HEK293 (cell line): ENCODE data around the gene ZNF385D.

Source experiments
- CTCF ChIA-PET: fragments of 350-600 bp; formaldehyde crosslinking; extraction: SDS; loops from one replicate; lab custom pipeline; 2021; ENCODE audit warnings: antibody characterized with exemption; lab: Yijun Ruan, JAX
- POLR2A ChIA-PET: fragments of 300-600 bp; formaldehyde crosslinking; extraction: SDS; loops from one replicate; lab custom pipeline; 2020; ENCODE audit warnings: antibody characterized with exemption, inconsistent platforms; lab: Yijun Ruan, JAX
- H3K27ac ChIP-seq: fragments of 200-500 bp; sonication (Bioruptor generic); 2 replicates; pipeline ENCODE4 v1.5.1; 2014; ENCODE audit warnings: low read depth, low read length, control low read depth, inconsistent platforms; ENCODE audit errors: extremely low read depth
- H3K36me3 ChIP-seq, 2 experiments: fragments of 200-500 bp in 1 of 2; sonication (Bioruptor generic) in 1 of 2; 1 replicate in 1 of 2; 2 replicates in 1 of 2; pipeline ENCODE4 v1.5.1; 2014 to 2017; ENCODE audit warnings: inconsistent platforms in 2 of 2, low read length in 2 of 2; ENCODE audit not compliant: control insufficient read depth in 2 of 2, insufficient read depth in 1 of 2
- H3K4me1 ChIP-seq: fragments of 200-500 bp; sonication (Bioruptor generic); 2 replicates; pipeline ENCODE4 v1.5.1; 2014; ENCODE audit warnings: mild to moderate bottlenecking, low read length, inconsistent platforms; ENCODE audit not compliant: control insufficient read depth, insufficient read depth
- H3K4me3 ChIP-seq: 2 replicates; pipeline ENCODE4 v1.5.1; 2011; ENCODE audit warnings: low read depth, mild to moderate bottlenecking, control low read depth, low read length, moderate library complexity
- H3K9me3 ChIP-seq: fragments of 200-500 bp; sonication (Bioruptor generic); 2 replicates; pipeline ENCODE4 v1.5.1; 2014; ENCODE audit warnings: low read depth, low read length, inconsistent platforms; ENCODE audit not compliant: control insufficient read depth, insufficient read depth
- BCL11A ChIP-seq: fragments of 450-650 bp; formaldehyde crosslinking; IDR thresholded peaks from 2 replicates; pipeline ENCODE4 v1.5.1; 2016; ENCODE audit warnings: low read depth, missing biosample characterization, missing genetic modification characterization
- GLI2 ChIP-seq: fragments of 450-650 bp; formaldehyde crosslinking; IDR thresholded peaks from 2 replicates; pipeline ENCODE4; 2017; ENCODE audit warnings: missing biosample characterization, missing genetic modification characterization, low read depth, borderline replicate concordance
- HOXD13 ChIP-seq: sonication (generic); formaldehyde crosslinking; IDR thresholded peaks from 2 replicates; pipeline ENCODE4 v1.8.0; 2022; ENCODE audit warnings: missing genetic modification reagents, borderline replicate concordance
- OSR2 ChIP-seq: fragments of 450-650 bp; formaldehyde crosslinking; IDR thresholded peaks from 2 replicates; pipeline ENCODE4 v1.5.1; 2016; ENCODE audit warnings: missing biosample characterization, missing genetic modification characterization
- REPIN1 ChIP-seq: fragments of 450-650 bp; formaldehyde crosslinking; IDR thresholded peaks from 2 replicates; pipeline ENCODE4 v1.5.1; 2017; ENCODE audit warnings: missing biosample characterization, missing genetic modification characterization, low read depth
- REST ChIP-seq: fragments of 450-650 bp; formaldehyde crosslinking; IDR thresholded peaks from 2 replicates; pipeline ENCODE4 v1.5.1; 2016; ENCODE audit warnings: missing biosample characterization, missing genetic modification characterization
- SP2 ChIP-seq: fragments of 450-650 bp; formaldehyde crosslinking; IDR thresholded peaks from 2 replicates; pipeline ENCODE4 v1.5.1; 2016; ENCODE audit warnings: missing biosample characterization, missing genetic modification characterization
- SP3 ChIP-seq: fragments of 450-650 bp; formaldehyde crosslinking; IDR thresholded peaks from 2 replicates; pipeline ENCODE4 v1.5.1; 2016; ENCODE audit warnings: missing biosample characterization, missing genetic modification characterization
- YY1 ChIP-seq: fragments of 450-650 bp; formaldehyde crosslinking; IDR thresholded peaks from 2 replicates; pipeline ENCODE4 v1.5.1; 2018; ENCODE audit warnings: missing biosample characterization, missing genetic modification characterization
- ZBTB21 ChIP-seq: fragments of 450-650 bp; formaldehyde crosslinking; IDR thresholded peaks from 2 replicates; pipeline ENCODE4 v1.5.1; 2017; ENCODE audit warnings: missing biosample characterization, missing genetic modification characterization
- ZBTB7A ChIP-seq: fragments of 450-650 bp; formaldehyde crosslinking; IDR thresholded peaks from 2 replicates; pipeline ENCODE4 v1.5.1; 2016; ENCODE audit warnings: low read depth, missing biosample characterization, missing genetic modification characterization
- ZFHX2 ChIP-seq: fragments of 450-650 bp; formaldehyde crosslinking; conservative IDR thresholded peaks from 2 replicates; pipeline ENCODE4 v1.5.1; 2016; ENCODE audit warnings: missing biosample characterization, missing genetic modification characterization
- ZFP41 ChIP-seq: fragments of 450-650 bp; formaldehyde crosslinking; IDR thresholded peaks from 2 replicates; pipeline ENCODE4 v1.5.1; 2016; ENCODE audit warnings: missing biosample characterization, missing genetic modification characterization, borderline replicate concordance
- ZFP69B ChIP-seq: fragments of 450-650 bp; formaldehyde crosslinking; IDR thresholded peaks from 2 replicates; pipeline ENCODE4 v1.5.1; 2016; ENCODE audit warnings: missing biosample characterization, missing genetic modification characterization
- ZNF112 ChIP-seq: fragments of 450-650 bp; formaldehyde crosslinking; IDR thresholded peaks from 2 replicates; pipeline ENCODE4 v1.5.0; 2017; ENCODE audit warnings: missing biosample characterization, missing genetic modification characterization
- ZNF114 ChIP-seq: fragments of 450-650 bp; formaldehyde crosslinking; IDR thresholded peaks from 2 replicates; pipeline ENCODE4 v1.5.0; 2017; ENCODE audit warnings: missing biosample characterization, missing genetic modification characterization
- ZNF133 ChIP-seq: fragments of 450-650 bp; formaldehyde crosslinking; IDR thresholded peaks from 2 replicates; pipeline ENCODE4 v1.5.1; 2016; ENCODE audit warnings: missing biosample characterization, missing genetic modification characterization
- ZNF16 ChIP-seq: fragments of 450-650 bp; formaldehyde crosslinking; IDR thresholded peaks from 2 replicates; pipeline ENCODE4 v1.5.1; 2016; ENCODE audit warnings: low read depth, missing biosample characterization, missing genetic modification characterization
- ZNF239 ChIP-seq: fragments of 450-650 bp; formaldehyde crosslinking; IDR thresholded peaks from 2 replicates; pipeline ENCODE4 v1.5.1; 2016; ENCODE audit warnings: missing biosample characterization, missing genetic modification characterization
- ZNF324 ChIP-seq: fragments of 450-650 bp; formaldehyde crosslinking; IDR thresholded peaks from 2 replicates; pipeline ENCODE4 v1.5.1; 2016; ENCODE audit warnings: missing biosample characterization, missing genetic modification characterization
- ZNF394 ChIP-seq: fragments of 450-650 bp; formaldehyde crosslinking; IDR thresholded peaks from 2 replicates; pipeline ENCODE4 v1.5.1; 2016; ENCODE audit warnings: missing biosample characterization, missing genetic modification characterization, mild to moderate bottlenecking, moderate library complexity, borderline replicate concordance
- ZNF426 ChIP-seq: fragments of 450-650 bp; formaldehyde crosslinking; IDR thresholded peaks from 2 replicates; pipeline ENCODE4 v1.5.1; 2017; ENCODE audit warnings: missing biosample characterization, missing genetic modification characterization, mild to moderate bottlenecking, inconsistent platforms, moderate library complexity
- ZNF561 ChIP-seq: fragments of 450-650 bp; IDR thresholded peaks from 2 replicates; pipeline ENCODE4 v1.5.1; 2018; ENCODE audit warnings: missing biosample characterization, missing genetic modification characterization, borderline replicate concordance
- ZNF623 ChIP-seq: fragments of 450-650 bp; formaldehyde crosslinking; IDR thresholded peaks from 2 replicates; pipeline ENCODE4 v1.5.1; 2016; ENCODE audit warnings: missing biosample characterization, missing genetic modification characterization
- ZNF654 ChIP-seq: fragments of 450-650 bp; formaldehyde crosslinking; IDR thresholded peaks from 2 replicates; pipeline ENCODE4 v1.5.1; 2016; ENCODE audit warnings: low read depth, missing biosample characterization, missing genetic modification characterization
- ZNF768 ChIP-seq: fragments of 450-650 bp; formaldehyde crosslinking; IDR thresholded peaks from 2 replicates; pipeline ENCODE4 v1.5.1; 2018; ENCODE audit warnings: missing biosample characterization, mild to moderate bottlenecking, missing genetic modification characterization
- ZNF777 ChIP-seq: fragments of 450-650 bp; formaldehyde crosslinking; IDR thresholded peaks from 2 replicates; pipeline ENCODE4 v1.5.1; 2017; ENCODE audit warnings: missing biosample characterization, missing genetic modification characterization, borderline replicate concordance
- ZSCAN23 ChIP-seq: fragments of 450-650 bp; formaldehyde crosslinking; IDR thresholded peaks from 2 replicates; pipeline ENCODE4 v1.5.1; 2016; ENCODE audit warnings: missing biosample characterization, missing genetic modification characterization
- TF ChIP-seq, protein P1 (sequence below): fragments of 450-650 bp; formaldehyde crosslinking; IDR thresholded peaks from 2 replicates; pipeline ENCODE4 v1.5.1; 2016; ENCODE audit warnings: missing biosample characterization, missing genetic modification characterization
- TF ChIP-seq, protein P2 (sequence below): fragments of 450-650 bp; IDR thresholded peaks from 2 replicates; pipeline ENCODE4 v1.5.1; 2018; ENCODE audit warnings: missing biosample characterization, missing genetic modification characterization

ZNF385D gene

GRCh38 chr3:21414506-21414905 lies 336.5 kb downstream of the ZNF385D start:
- Histone ChIP-seq H3K36me3 (no peaks in the 10 kb centered on the region), H3K27ac (no peak overlapping the region), H3K4me1 (no peaks in the 10 kb centered on the region), H3K4me3 (no peak overlapping the region), H3K9me3 (no peaks in the 10 kb centered on the region)
- TF ChIP-seq BCL11A (tag by site-specific recombination) (no peak), ZNF133 (tag by site-specific recombination) (no peak), ZNF768 (tag by site-specific recombination) (no peak), ZBTB7A (no peak), ZBTB21 (tag by site-specific recombination) (no peak), ZNF561 (no peak), ZSCAN23 (tag by site-specific recombination) (no peak), SP3 (tag by site-specific recombination) (no peak), ZFHX2 (tag by site-specific recombination) (no peak), HOXD13 (CRISPR knock-in tag) (no peak), ZNF654 (no peak)
- ChIA-PET CTCF (interaction anchor here (0.5 kb wide), 1 partner anchor 1069 kb away, joined by 3 read pairs; no protein-coding TSS in a partner anchor), POLR2A (no interaction called here)

GRCh38 chr3:21411058-21411457 lies 340.0 kb downstream of the ZNF385D start:
- TF ChIP-seq, protein P1, sequence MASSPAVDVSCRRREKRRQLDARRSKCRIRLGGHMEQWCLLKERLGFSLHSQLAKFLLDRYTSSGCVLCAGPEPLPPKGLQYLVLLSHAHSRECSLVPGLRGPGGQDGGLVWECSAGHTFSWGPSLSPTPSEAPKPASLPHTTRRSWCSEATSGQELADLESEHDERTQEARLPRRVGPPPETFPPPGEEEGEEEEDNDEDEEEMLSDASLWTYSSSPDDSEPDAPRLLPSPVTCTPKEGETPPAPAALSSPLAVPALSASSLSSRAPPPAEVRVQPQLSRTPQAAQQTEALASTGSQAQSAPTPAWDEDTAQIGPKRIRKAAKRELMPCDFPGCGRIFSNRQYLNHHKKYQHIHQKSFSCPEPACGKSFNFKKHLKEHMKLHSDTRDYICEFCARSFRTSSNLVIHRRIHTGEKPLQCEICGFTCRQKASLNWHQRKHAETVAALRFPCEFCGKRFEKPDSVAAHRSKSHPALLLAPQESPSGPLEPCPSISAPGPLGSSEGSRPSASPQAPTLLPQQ (tag by site-specific recombination): no peak
- TF ChIP-seq ZNF426 (tag by site-specific recombination) (no peak), ZNF239 (tag by site-specific recombination) (no peak), ZNF324 (tag by site-specific recombination) (no peak), REST (no peak), ZNF112 (tag by site-specific recombination) (no peak)
- TF ChIP-seq, all 188 proteins: peak for 0
- Histone ChIP-seq H3K27ac (no peak overlapping the region), H3K36me3 (no peaks in the 10 kb centered on the region), H3K4me3 (no peak overlapping the region), H3K4me1 (no peaks in the 10 kb centered on the region), H3K9me3 (no peaks in the 10 kb centered on the region)
- ChIA-PET POLR2A (no interaction called here), CTCF (no interaction called here)

DNA sequence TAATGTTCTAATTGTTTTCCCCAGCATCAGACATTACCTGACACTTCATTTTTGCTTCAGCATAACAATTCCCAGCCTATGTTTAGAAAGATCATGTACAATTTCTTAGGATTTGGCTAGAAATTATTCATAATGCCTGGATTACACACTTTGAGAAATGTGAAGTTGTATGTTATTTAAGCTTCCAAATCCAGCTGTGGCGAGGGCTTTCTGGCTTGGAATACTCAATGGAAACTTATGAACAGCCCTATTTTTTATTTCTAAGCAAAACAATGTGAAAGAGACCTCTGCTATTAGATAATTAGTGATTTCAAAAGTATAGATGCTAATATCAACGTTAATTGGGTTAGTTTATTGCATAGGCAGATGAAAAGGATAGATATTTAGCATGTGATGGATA lies 341.6 kb downstream of the ZNF385D start:
- Histone ChIP-seq H3K9me3 (no peaks in the 10 kb centered on the region), H3K4me1 (no peaks in the 10 kb centered on the region), H3K4me3 (no peak overlapping the region), H3K27ac (no peak overlapping the region), H3K36me3 (no peaks in the 10 kb centered on the region)
- ChIA-PET CTCF (no interaction called here), POLR2A (no interaction called here)
- TF ChIP-seq ZFP41: no peak
- TF ChIP-seq ZNF394: no peak
- no peak for TF ChIP-seq GLI2 (tag by site-specific recombination)
- TF ChIP-seq ZNF16 (tag by site-specific recombination): no peak
- TF ChIP-seq ZNF114: no peak
- no peak for TF ChIP-seq ZNF777 (tag by site-specific recombination)
- TF ChIP-seq SP2 (tag by site-specific recombination): no peak
- no peak for TF ChIP-seq YY1 (tag by site-specific recombination)
- TF ChIP-seq, protein P2, sequence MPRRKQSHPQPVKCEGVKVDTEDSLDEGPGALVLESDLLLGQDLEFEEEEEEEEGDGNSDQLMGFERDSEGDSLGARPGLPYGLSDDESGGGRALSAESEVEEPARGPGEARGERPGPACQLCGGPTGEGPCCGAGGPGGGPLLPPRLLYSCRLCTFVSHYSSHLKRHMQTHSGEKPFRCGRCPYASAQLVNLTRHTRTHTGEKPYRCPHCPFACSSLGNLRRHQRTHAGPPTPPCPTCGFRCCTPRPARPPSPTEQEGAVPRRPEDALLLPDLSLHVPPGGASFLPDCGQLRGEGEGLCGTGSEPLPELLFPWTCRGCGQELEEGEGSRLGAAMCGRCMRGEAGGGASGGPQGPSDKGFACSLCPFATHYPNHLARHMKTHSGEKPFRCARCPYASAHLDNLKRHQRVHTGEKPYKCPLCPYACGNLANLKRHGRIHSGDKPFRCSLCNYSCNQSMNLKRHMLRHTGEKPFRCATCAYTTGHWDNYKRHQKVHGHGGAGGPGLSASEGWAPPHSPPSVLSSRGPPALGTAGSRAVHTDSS (tag by site-specific recombination): no peak
- no peak for TF ChIP-seq OSR2 (tag by site-specific recombination)
- TF ChIP-seq REPIN1 (tag by site-specific recombination): no peak
- no peak for TF ChIP-seq ZNF623
- TF ChIP-seq ZFP69B (tag by site-specific recombination): no peak
